Heart right ventricle (tissue), 16 donors: ENCODE results near the gene CSNK1D. TPM values are rescaled to one million over a fixed set of nuclear protein-coding genes. Genes with fewer than 3 reads are reported as not detected.

Source experiments
- ATAC-seq, 8 donors: fragments of 200-7000 bp; cut with Tn5 transposase; one replicate each; pipeline ENCODE4 v1.9.1; 2020; ENCODE audit warnings: mild to moderate bottlenecking in 8 of 8, moderate library complexity in 8 of 8, moderate number of reproducible peaks in 1 of 8
- DNase-seq, 2 donors: peaks; one replicate each; pipeline ENCODE4 v3.0.0-alpha.2; 2020
- H3K27ac ChIP-seq, 10 donors: fragments of 200-600 bp; sonication (generic) in 2 of 10; one replicate each; pipeline versions ENCODE4 v1.5.0 to v1.8.0; 2020 to 2022; ENCODE audit warnings: mild to moderate bottlenecking in 3 of 10
- H3K27me3 ChIP-seq, 7 donors: fragments of 200-600 bp; one replicate each; pipeline ENCODE4 v1.8.0; 2021 to 2022; ENCODE audit warnings: mild to moderate bottlenecking in 2 of 7
- H3K36me3 ChIP-seq, 9 donors: fragments of 200-600 bp; sonication (generic) in 1 of 9; one replicate each; pipeline versions ENCODE4 v1.5.0 to v1.8.0; 2020 to 2022; ENCODE audit warnings: mild to moderate bottlenecking in 2 of 9
- H3K4me1 ChIP-seq, 9 donors: fragments of 200-600 bp; sonication (generic) in 1 of 9; one replicate each; pipeline versions ENCODE4 v1.5.0 to v1.8.0; 2020 to 2022; ENCODE audit warnings: mild to moderate bottlenecking in 4 of 9
- H3K4me3 ChIP-seq, 10 donors: fragments of 200-600 bp; sonication (generic) in 2 of 10; one replicate each; pipeline versions ENCODE4 v1.5.0 to v1.8.0; 2020 to 2022; ENCODE audit warnings: mild to moderate bottlenecking in 7 of 10, moderate library complexity in 2 of 10
- H3K9me3 ChIP-seq, 11 donors: fragments of 200-600 bp in 10 of 11; sonication (generic) in 2 of 11; one replicate each; pipeline versions ENCODE4 v1.5.0 to v1.8.0; 2013 to 2022; ENCODE audit warnings: mild to moderate bottlenecking in 2 of 11, control low read depth in 1 of 11, moderate library complexity in 1 of 11
- WGBS, 2 donors: extraction: QIAGEN DNeasy Blood & Tissue Kit; methylation state at CpG; one replicate each; pipeline ENCODE4 v1.1.7; 2013; ENCODE audit warnings: inconsistent platforms in 1 of 2; 5-methylcytosine and 5-hydroxymethylcytosine counted together
- intact Hi-C, 10 donors: fragments of 100-400 bp; cut with DNase I; formaldehyde crosslinking; loops; one replicate each; pipeline versions ENCODE4 v1.11.1 to v1.14.2; 2022
- polyA plus RNA-seq, 2 donors: library from polyadenylated mRNA; stranded (reverse); fragments of 200-250 nt; gene quantifications; one replicate each; pipeline ENCODE4 v1.2.3, GENCODE V29; 2013
- total RNA-seq, 10 donors: library from RNA; stranded (reverse); fragmentation: NEBNext Ultra II Directional in 3 of 10; extraction: Animal tissue kit (Norgen Biotek cat#: 25700) in 3 of 10; gene quantifications; one replicate each; pipeline versions ENCODE4 v1.2.1 to v1.2.4, GENCODE V29; 2021 to 2023
- TF ChIP-seq, protein P1 (sequence below), 9 donors: fragments of 200-600 bp; sonication (generic) in 2 of 9; IDR thresholded peaks; one replicate each; pipeline versions ENCODE4 v1.5.0 to v1.8.0; 2021 to 2022; ENCODE audit warnings: antibody characterized with exemption in 9 of 9, mild to moderate bottlenecking in 5 of 9, moderate library complexity in 1 of 9
- donor health status: Arrhythmogenic right ventricular cardiomyopathy.
- donor health status: ischemic (EF 13 %, LVEDD 7.1; RV severe dilation, severe dysfunction).
- donor health status: healthy with polysubstance abuse.
- donor health status: DM: no; HTN: yes; CAD: no.
- donor health status: DM: no; HTN: no; CAD: no.
- donor health status: ischemic (EF 25% LVEDD 6.9; RV normal size, moderate dysfunction).
- donor health status: ischemic (EF 25% LVEDD 5.7; RV mildly dilated, moderate dysfunction).
- donor health status: healthy.
- donor health status: DM: yes; HTN: yes; CAD: no.
- donor health status: Ischemic cardiomyopathy.
- donor health status: ischemic (EF 35%, LVEDD 5.7; RV mildly dilated, moderate dysfunction).
- donor health status: nonischemic (EF 11% LVEDD 7.7; RV severe dilation, severe dysfunction).
- donor health status: DM: yes; HTN: yes; CAD: no.
- donor health status: PGD.
- donor health status: ischemic (EF 29% LVEDD 5.4; RV normal size, mild dysfunction).
- donor health status: nonischemic (EF 23%, LVEDD 6.1; RV moderate dilation, normal function).

Gene CSNK1D
- total and polyA plus RNA-seq, 12 donors = 54.4 to 72.7 (median 66.8) TPM

DNA sequence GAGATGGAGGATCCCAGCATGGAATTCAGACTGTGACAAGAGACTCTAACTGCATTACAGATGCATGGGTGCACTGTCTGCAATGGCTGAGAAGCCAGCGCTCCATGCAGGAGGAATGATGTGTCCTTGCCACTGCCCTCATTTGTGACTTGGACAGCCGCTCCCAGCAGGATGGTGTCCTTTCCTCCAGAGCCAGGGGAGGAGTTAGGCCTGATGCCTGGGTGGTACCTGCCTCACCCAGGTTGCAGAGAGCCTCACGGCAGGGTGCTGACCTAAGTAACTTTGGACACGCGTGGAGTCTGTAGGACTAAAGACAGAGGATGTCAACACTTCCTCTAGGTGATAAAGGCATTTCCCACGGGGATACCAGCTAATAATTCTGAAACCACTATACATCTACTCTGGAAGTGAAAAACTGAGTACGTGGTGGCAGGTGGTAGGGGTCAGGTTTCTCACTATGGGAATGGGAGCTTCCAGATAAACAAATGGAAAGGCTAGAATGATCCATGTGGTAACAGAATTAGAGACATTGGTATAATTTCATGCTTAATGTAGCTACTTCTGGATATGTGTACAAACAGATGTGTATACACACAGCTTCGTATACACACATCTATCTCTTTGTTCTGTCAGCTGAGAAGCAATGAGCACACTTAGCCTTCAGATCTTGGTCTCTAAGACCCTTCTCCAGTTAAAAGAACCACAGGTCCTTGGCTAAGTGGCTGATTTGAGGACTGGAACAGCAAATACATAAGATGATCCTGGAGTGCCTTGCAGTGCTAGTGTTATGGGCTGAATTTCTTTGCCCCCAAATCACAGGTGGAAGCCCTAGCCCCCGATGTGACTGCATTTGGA, 13.7 kb upstream of the CSNK1D start:
- intact Hi-C loops = no loop called here
- ATAC-seq (no peak), DNase-seq (no peak)
- H3K27me3 ChIP-seq = no peaks in the 10 kb centered on the region
- TF ChIP-seq, protein P1, sequence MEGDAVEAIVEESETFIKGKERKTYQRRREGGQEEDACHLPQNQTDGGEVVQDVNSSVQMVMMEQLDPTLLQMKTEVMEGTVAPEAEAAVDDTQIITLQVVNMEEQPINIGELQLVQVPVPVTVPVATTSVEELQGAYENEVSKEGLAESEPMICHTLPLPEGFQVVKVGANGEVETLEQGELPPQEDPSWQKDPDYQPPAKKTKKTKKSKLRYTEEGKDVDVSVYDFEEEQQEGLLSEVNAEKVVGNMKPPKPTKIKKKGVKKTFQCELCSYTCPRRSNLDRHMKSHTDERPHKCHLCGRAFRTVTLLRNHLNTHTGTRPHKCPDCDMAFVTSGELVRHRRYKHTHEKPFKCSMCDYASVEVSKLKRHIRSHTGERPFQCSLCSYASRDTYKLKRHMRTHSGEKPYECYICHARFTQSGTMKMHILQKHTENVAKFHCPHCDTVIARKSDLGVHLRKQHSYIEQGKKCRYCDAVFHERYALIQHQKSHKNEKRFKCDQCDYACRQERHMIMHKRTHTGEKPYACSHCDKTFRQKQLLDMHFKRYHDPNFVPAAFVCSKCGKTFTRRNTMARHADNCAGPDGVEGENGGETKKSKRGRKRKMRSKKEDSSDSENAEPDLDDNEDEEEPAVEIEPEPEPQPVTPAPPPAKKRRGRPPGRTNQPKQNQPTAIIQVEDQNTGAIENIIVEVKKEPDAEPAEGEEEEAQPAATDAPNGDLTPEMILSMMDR (IDR thresholded peaks at IDR 0.05) = no peak
- peak overlapping the region; percentile 38 to 93 (median 72) for H3K27ac ChIP-seq
- H3K36me3 ChIP-seq = no peaks in the 10 kb centered on the region
- H3K4me3 ChIP-seq = no peak overlapping the region
- H3K4me1 ChIP-seq = peaks cover 12 to 49% (median 35%) of the 10 kb centered on the region in 9 donors
- H3K9me3 ChIP-seq = no peaks in the 10 kb centered on the region
- 69 to 72% methylated on average over 9 of the region's 9 CpGs for WGBS, 2 donors

DNA sequence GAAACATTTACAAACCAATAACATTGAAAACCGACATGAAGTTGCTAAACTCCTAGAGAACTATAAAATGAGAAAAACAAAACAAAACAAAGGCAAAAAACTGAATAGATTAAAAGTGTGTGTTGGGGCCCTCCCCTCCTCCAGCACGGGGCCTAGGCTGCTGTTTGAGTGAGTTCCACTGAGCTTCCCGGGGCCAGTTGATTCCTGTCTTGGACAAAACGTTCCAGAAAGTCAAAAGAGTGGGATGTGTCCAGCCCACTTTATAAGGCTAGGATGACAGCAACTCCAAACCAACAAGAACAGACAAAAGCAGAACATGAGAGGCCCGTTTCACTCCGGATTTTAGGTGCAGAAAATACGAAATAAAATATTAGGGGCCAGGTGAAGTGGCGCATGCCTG, 11.6 kb upstream of the CSNK1D start:
- H3K27ac ChIP-seq = peak overlapping the region in 2 of 10 donors; percentile 9 to 32
- intact Hi-C loops = no loop called here
- 60 to 67% methylated on average over 8 of the region's 8 CpGs for WGBS, 2 donors

DNA sequence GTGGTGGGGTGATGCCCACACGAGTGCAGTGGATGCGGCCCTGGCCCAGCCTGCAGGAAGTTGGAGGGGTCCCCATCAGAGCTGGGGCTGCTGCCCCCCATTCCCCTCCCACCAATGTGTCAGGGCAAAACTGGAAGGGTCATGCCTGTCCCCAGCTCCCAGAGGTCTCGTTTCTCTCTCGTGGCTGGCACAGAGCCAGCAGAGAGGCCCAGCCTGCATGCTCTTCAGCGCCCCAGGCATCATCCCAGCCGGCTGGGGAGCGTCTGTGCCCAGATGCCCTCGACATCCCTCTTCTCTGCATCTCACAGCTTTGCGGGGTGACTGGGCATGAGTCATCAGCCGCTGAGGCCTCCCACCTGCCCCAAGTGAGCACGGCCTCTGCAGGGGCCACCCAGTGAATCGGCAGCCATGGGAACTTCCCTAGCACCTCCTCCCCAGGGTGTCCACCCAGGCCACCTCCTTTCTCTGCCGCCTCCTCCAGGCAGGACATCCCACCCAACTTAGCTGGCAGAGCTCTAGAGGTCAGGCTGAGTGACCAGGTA, 9.8 kb upstream of the CSNK1D start:
- intact Hi-C loops = no loop called here
- TF ChIP-seq, protein P1 (IDR thresholded peaks at IDR 0.05) = no peak
- WGBS, 2 donors = 42 to 44% methylated on average over 13 of the region's 13 CpGs

More for the DNA sequence above, 11.6 kb upstream of the CSNK1D start:
- Histone ChIP-seq H3K9me3 (no peaks in the 10 kb centered on the region), H3K4me1 (peaks cover 8 to 40% (median 32%) of the 10 kb centered on the region in 9 donors), H3K4me3 (no peak overlapping the region), H3K27me3 (no peaks in the 10 kb centered on the region), H3K36me3 (no peaks in the 10 kb centered on the region)
- DNase-seq (no peak), ATAC-seq (no peak)
- TF ChIP-seq, protein P1 (IDR thresholded peaks at IDR 0.05) = no peak

DNA sequence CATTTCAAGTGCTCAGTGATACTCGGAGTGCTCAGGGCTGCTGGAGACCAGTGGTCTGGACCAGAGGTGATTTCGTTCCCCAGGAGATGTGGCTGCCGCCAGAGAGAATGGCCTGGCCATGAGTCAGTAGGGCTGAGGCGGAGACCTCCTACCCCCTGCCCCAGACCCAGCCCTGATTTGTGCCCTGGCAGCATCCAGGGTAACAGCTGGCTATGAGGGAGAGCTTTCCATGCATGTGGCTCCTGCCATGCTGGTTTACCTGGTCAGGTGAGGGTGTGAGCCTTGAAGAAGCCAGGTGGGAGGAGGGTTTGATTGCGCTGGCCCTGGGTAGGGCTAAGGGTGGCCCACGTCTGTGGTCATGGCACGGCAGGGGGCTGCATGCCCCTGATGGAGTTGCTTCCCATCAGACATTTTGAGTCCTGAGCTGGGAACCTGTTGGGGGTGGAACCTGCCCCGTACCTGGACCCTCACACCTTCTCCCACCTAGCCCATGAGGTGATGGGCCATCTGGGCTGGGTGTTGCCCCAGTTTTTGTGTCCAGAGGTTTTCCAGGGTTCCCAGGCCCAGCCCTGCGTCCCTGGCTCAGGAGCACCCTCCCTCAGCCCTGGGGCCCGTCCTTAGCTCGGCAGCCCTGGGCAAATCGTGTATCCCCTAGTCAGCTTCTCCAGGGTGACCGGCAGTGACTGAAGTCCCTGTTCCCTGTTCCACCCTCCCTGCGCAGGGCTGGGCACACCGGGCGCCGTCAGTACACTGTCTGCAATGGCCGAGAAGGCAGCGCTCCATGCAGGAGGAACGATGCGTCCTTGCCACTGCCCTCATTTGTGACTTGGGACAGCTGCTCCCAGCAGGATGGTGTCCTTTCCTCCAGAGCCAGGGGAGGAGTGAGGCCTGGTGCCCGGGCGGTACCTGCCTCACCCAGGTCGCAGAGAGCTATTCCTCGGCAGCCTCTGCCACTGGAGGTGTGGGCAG, 9.0 kb upstream of the CSNK1D start:
- H3K27ac ChIP-seq = no peak overlapping the region
- H3K9me3 ChIP-seq = no peaks in the 10 kb centered on the region
- H3K36me3 ChIP-seq = peaks cover 0 to 4% (median 0%) of the 10 kb centered on the region in 9 donors
- TF ChIP-seq, protein P1 (IDR thresholded peaks at IDR 0.05) = no peak
- DNase-seq = no peak
- WGBS, 2 donors = 89 to 90% methylated on average over 25 of the region's 25 CpGs
- no peaks in the 10 kb centered on the region for H3K27me3 ChIP-seq
- intact Hi-C loops = no loop called here
- ATAC-seq = no peak
- no peak overlapping the region for H3K4me3 ChIP-seq
- H3K4me1 ChIP-seq = peaks cover 0 to 37% (median 7%) of the 10 kb centered on the region in 9 donors

More for the DNA sequence above, 9.8 kb upstream of the CSNK1D start:
- Histone ChIP-seq H3K4me1 (peaks cover 2 to 42% (median 15%) of the 10 kb centered on the region in 9 donors), H3K27ac (no peak overlapping the region), H3K36me3 (no peaks in the 10 kb centered on the region), H3K4me3 (no peak overlapping the region), H3K27me3 (no peaks in the 10 kb centered on the region), H3K9me3 (no peaks in the 10 kb centered on the region)
- DNase-seq (no peak), ATAC-seq (no peak)
